HUES48 (cell line): ENCODE results near the gene TTC6.

Experiments used
- H3K27ac ChIP-seq: one replicate; pipeline ENCODE4 v1.7.0; 2013; ENCODE audit warnings: low read depth, low read length, inconsistent platforms
- H3K27me3 ChIP-seq: 2 replicates; pipeline ENCODE4 v1.6.1; 2013; ENCODE audit warnings: mild to moderate bottlenecking, low read length; ENCODE audit not compliant: control insufficient read depth, insufficient read depth
- H3K36me3 ChIP-seq: 2 replicates; pipeline ENCODE4 v1.6.1; 2013; ENCODE audit warnings: low read length; ENCODE audit not compliant: control insufficient read depth, insufficient read depth
- H3K4me1 ChIP-seq: 2 replicates; pipeline ENCODE4 v1.6.1; 2013; ENCODE audit warnings: mild to moderate bottlenecking, low read length; ENCODE audit not compliant: control insufficient read depth, insufficient read depth
- H3K4me3 ChIP-seq: 2 replicates; pipeline ENCODE4 v1.5.1; 2013; ENCODE audit warnings: mild to moderate bottlenecking, low read depth, low read length
- H3K9ac ChIP-seq: 2 replicates; pipeline ENCODE4 v1.6.1; 2013; ENCODE audit warnings: mild to moderate bottlenecking, low read depth, low read length, moderate library complexity
- H3K9me3 ChIP-seq: 2 replicates; pipeline ENCODE4 v1.6.1; 2013; ENCODE audit warnings: low read length; ENCODE audit not compliant: control insufficient read depth, insufficient read depth

TTC6 gene

DNA sequence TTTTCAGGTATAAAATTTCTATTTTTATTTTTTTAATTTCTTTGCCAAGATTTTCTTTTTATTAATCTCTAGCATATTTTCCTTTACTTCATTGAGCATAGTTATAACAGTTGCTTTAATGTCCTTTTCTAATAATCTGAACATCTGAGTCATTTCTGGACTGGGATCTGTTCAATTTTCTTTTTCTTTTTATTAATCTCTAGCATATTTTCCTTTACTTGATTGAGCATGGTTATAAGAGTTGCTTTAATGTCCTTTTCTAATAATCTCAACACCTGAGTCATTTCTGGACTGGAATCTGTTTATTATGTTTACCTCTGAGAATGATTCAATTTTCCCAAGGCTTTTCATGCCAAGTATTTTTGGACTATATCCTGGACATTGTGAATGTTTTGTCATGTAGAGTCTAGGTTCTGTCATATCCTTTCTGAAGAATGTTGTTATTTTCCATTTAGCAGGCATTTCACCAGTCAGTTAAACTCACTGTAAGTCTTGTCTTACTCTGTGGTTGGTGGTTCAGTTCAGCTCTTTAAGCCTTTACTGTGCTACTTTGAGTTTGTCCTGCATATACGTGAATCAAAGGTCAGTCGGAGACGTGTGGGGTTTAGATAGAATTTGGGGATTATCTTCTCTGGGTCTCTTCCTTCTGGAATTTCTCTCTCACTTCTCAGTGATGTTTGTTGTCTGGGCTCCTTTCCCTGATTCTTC lies 20.3 kb downstream of the TTC6 start:
- Histone ChIP-seq H3K27ac (no peak overlapping the region), H3K36me3 (no peaks in the 10 kb centered on the region), H3K27me3 (peaks cover 36% of the 10 kb centered on the region), H3K9ac (no peak overlapping the region), H3K9me3 (peaks cover 26% of the 10 kb centered on the region), H3K4me3 (no peak overlapping the region), H3K4me1 (no peaks in the 10 kb centered on the region)

DNA sequence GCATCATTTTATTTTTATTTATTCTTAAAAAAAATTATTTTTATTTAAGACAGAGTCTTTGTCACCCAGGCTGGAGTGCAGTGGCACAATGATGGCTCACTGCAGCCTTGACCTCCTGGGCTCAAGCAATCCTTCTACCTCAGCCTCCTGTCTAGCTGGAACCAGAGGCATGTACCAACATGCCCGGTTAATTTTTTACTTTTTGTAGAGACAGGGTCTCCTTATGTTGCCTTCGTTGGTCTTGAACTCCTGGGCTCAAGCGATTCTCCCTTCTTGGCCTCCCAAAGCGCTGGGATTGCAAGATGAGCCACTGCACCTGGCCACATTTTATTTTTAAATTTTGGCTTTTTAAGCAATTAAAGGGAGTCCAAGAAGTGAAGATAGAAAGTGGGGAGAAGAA lies 21.4 kb downstream of the TTC6 start:
- Histone ChIP-seq H3K4me1 (no peaks in the 10 kb centered on the region), H3K36me3 (no peaks in the 10 kb centered on the region), H3K9ac (no peak overlapping the region), H3K27ac (no peak overlapping the region), H3K4me3 (no peak overlapping the region), H3K9me3 (peaks cover 25% of the 10 kb centered on the region), H3K27me3 (peaks cover 36% of the 10 kb centered on the region)

DNA sequence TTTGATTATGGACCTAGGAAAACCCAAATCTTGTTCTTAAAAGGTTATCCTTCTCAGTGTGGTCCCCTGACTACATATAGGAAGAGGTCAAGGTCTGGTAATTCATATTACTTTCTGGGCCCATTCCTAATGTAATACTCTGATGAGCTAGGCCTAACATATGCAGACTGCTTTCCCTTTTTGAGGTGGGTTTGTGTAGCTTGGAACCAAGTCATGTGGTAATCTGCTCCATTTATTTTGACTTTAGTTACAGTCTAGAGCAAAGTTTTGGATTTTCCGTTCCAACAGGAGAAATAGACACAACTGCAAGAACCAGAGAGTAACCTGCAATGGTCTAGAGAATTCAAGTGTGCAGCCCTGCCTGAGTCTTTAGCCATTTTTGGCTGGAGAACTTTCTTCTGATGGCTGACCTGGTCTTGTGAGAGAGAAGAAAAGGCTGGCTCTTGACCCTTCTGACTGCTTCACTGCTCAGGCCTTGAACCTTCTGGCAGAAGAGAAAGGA lies 22.5 kb downstream of the TTC6 start:
- no peak overlapping the region for H3K9ac ChIP-seq
- no peak overlapping the region for H3K27ac ChIP-seq
- H3K9me3 ChIP-seq = peaks cover 21% of the 10 kb centered on the region
- peaks cover 36% of the 10 kb centered on the region for H3K27me3 ChIP-seq
- no peaks in the 10 kb centered on the region for H3K36me3 ChIP-seq
- H3K4me1 ChIP-seq = no peaks in the 10 kb centered on the region
- no peak overlapping the region for H3K4me3 ChIP-seq

GRCh38 chr14:37618498-37619028 lies 23.1 kb downstream of the TTC6 start:
- no peaks in the 10 kb centered on the region for H3K36me3 ChIP-seq
- no peak overlapping the region for H3K9ac ChIP-seq
- H3K27ac ChIP-seq = no peak overlapping the region
- no peak overlapping the region for H3K4me3 ChIP-seq
- peaks cover 41% of the 10 kb centered on the region for H3K27me3 ChIP-seq
- peaks cover 21% of the 10 kb centered on the region for H3K9me3 ChIP-seq
- H3K4me1 ChIP-seq = no peaks in the 10 kb centered on the region

- peaks cover 50% of the 10 kb centered on the region for H3K27me3 ChIP-seq
- no peak overlapping the region for H3K9ac ChIP-seq
- H3K4me3 ChIP-seq = no peak overlapping the region
- H3K36me3 ChIP-seq = no peaks in the 10 kb centered on the region
- no peaks in the 10 kb centered on the region for H3K4me1 ChIP-seq
- H3K27ac ChIP-seq = no peak overlapping the region
- peaks cover 3% of the 10 kb centered on the region for H3K9me3 ChIP-seq
These were observed 25.4 kb downstream of the TTC6 start for GRCh38 chr14:37620856-37621255.

DNA sequence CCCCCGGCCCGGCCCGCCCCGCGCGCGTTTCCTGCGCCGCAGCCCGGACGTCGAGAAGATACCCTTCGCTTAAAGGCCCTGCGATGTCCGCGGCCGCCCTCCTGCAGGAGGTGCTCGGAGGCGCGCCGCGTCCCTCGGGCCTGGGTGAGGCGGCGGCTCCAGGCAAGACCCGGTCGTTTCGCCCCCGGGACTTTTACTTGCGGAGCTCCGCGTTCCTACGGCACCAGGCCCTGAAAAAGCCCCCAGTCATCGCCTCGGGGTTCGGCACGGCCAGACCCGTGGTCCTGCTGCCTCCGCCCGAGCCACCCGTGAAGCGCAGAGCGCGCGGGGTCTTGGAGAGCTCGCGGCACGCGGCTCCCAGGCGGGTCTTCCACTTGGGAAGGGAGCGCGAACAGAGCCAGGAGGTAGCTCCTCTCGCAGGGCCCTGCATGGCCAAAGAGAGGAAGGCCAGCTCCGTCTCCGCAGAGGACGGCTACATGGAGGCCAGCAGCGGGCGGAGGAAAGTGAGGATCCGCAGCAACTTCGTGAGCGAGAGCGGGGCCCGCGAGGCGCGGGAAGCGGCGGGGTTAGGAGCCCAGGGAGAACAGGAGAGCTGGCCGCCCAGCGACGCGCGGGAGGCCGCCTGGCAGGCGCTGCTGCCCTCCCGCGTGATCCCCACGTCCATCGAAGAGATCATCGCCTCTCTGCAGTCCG lies 26.9 kb downstream of the TTC6 start:
- Histone ChIP-seq H3K9me3 (no peaks in the 10 kb centered on the region), H3K4me3 (peak overlapping the region; percentile 57), H3K9ac (0 out of 2 replicates have a peak overlapping the region, but pooled peaks have one; percentile 8), H3K27ac (no peak overlapping the region), H3K36me3 (no peaks in the 10 kb centered on the region), H3K27me3 (peaks cover 50% of the 10 kb centered on the region), H3K4me1 (no peaks in the 10 kb centered on the region)

- no peaks in the 10 kb centered on the region for H3K9me3 ChIP-seq
- H3K27me3 ChIP-seq = peaks cover 47% of the 10 kb centered on the region
- no peak overlapping the region for H3K9ac ChIP-seq
- no peak overlapping the region for H3K27ac ChIP-seq
- H3K4me1 ChIP-seq = no peaks in the 10 kb centered on the region
- H3K4me3 ChIP-seq = no peak overlapping the region
- H3K36me3 ChIP-seq = no peaks in the 10 kb centered on the region
These were observed 28.1 kb downstream of the TTC6 start for GRCh38 chr14:37623426-37623951.

DNA sequence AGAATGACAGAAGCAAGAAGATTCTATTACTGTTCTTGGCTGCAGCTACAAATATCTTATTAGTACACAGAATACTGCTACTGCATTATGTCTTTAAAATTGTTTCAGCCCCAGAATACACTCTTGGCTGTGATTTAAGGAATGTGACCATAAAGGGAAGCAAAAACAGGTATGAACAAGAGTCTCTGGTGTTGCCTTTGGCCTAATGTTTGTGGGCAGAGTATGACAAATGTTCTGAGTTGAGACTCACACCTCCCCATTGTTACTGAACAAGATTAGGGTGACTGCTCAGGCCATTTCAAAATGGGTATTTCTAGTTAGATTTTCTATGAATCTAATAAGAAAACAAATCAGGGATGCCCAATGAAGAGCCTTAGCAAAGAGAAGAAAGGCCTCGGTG lies 28.5 kb downstream of the TTC6 start:
- Histone ChIP-seq H3K4me1 (no peaks in the 10 kb centered on the region), H3K27ac (no peak overlapping the region), H3K36me3 (no peaks in the 10 kb centered on the region), H3K27me3 (peaks cover 46% of the 10 kb centered on the region), H3K4me3 (no peak overlapping the region), H3K9me3 (no peaks in the 10 kb centered on the region), H3K9ac (no peak overlapping the region)

DNA sequence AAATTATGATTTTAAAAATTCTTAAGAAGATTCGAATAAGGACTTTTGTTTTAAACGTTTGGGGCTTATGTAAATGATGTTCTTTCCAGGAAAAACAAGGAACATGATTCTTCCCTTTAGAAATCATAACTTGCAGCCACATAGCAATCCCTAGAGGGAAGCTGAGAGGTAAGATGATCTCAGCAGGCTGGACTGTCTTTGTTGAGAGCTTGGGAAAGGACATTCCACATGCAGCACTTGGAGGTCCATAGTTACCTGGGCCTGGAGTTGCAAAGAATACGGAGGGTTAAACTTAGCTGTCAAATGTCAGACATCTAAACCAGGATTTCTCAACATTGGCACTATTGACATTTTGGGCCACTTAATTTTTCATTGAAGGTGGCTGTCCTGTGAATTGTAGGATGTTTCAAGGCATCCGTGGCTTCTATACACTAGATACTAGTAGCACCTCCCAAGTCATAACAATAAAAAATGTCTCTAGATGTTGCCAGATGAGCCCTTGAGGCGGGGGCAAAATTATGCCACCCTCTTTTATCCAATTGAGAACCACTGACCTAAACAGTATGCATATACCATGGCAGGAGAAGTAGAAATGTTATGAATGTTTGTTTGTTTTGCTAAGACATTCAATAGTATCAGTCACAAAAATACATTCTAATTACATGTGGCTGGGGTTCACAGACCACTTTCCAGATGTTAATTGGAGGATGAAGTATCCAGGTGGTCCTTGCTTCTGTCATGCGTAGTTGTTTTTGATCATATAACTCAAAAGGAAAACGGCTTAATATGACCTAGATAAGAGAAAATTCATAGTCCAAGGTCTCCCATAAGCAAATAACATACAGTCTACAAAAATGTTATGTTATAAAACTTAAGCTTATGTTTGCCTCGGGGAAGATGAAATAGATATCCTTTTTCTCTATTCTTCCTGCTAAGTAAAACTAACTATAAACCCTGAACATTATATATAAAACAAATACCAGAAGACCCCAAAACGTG lies 30.5 kb downstream of the TTC6 start:
- no peak overlapping the region for H3K4me3 ChIP-seq
- H3K27me3 ChIP-seq = peaks cover 35% of the 10 kb centered on the region
- H3K27ac ChIP-seq = no peak overlapping the region
- no peaks in the 10 kb centered on the region for H3K9me3 ChIP-seq
- H3K36me3 ChIP-seq = no peaks in the 10 kb centered on the region
- no peaks in the 10 kb centered on the region for H3K4me1 ChIP-seq
- no peak overlapping the region for H3K9ac ChIP-seq

- no peak overlapping the region for H3K9ac ChIP-seq
- no peak overlapping the region for H3K4me3 ChIP-seq
- H3K36me3 ChIP-seq = no peaks in the 10 kb centered on the region
- H3K4me1 ChIP-seq = no peaks in the 10 kb centered on the region
- no peaks in the 10 kb centered on the region for H3K9me3 ChIP-seq
- H3K27me3 ChIP-seq = no peaks in the 10 kb centered on the region
- H3K27ac ChIP-seq = no peak overlapping the region
These were observed 41.9 kb downstream of the TTC6 start for GRCh38 chr14:37637341-37637740.
